Pancreas (tissue), 10 donors: ENCODE data around the gene RAD51B. TPM values are rescaled to one million over a fixed set of nuclear protein-coding genes. Genes with fewer than 3 reads are reported as not detected.

Source experiments
- ATAC-seq, 4 donors: fragments of 200-7000 bp; cut with Tn5 transposase; one replicate each; pipeline versions ENCODE4 v1.8.0 to v1.9.1; 2020; ENCODE audit warnings: mild to moderate bottlenecking in 4 of 4, moderate library complexity in 4 of 4
- DNase-seq, 6 donors: peaks; one replicate each; pipeline ENCODE4 v3.0.0-alpha.2; 2020
- FAIRE-seq: peaks from 2 replicates; lab custom pipeline; 2012; peaks lifted over from hg19 to GRCh38; lab: Jason Lieb, UNC
- H3K27ac ChIP-seq, 4 donors: fragments of 200-600 bp; sonication (generic); 1 replicate in 3 of 4; 2 replicates in 1 of 4; pipeline versions ENCODE4 v1.5.0 to v1.8.0; 2020
- H3K27me3 ChIP-seq, 4 donors: fragments of 200-600 bp; one replicate each; pipeline ENCODE4 v1.8.0; 2021
- H3K36me3 ChIP-seq, 3 donors: fragments of 200-600 bp; sonication (generic) in 1 of 3; one replicate each; pipeline versions ENCODE4 v1.5.0 to v1.8.0; 2020 to 2021
- H3K4me1 ChIP-seq, 3 donors: fragments of 200-600 bp; one replicate each; pipeline ENCODE4 v1.8.0; 2021
- H3K4me3 ChIP-seq, 4 donors: fragments of 200-600 bp; sonication (generic) in 2 of 4; one replicate each; pipeline versions ENCODE4 v1.5.0 to v1.8.0; 2020 to 2021
- H3K9me3 ChIP-seq, 4 donors: fragments of 200-600 bp; one replicate each; pipeline ENCODE4 v1.8.0; 2021
- CTCF ChIP-seq, 4 donors: fragments of 200-600 bp; sonication (generic) in 3 of 4; IDR thresholded peaks; one replicate each; pipeline versions ENCODE4 v1.5.0 to v1.8.0; 2021; ENCODE audit warnings: antibody characterized with exemption in 4 of 4
- WGBS, 2 donors: extraction: QIAGEN DNeasy Blood & Tissue Kit; methylation state at CpG; one replicate each; pipeline ENCODE4 v1.1.7; 2013; 5-methylcytosine and 5-hydroxymethylcytosine counted together
- intact Hi-C, 3 donors: fragments of 100-400 bp; cut with DNase I; formaldehyde crosslinking; loops; one replicate each; pipeline versions ENCODE4 v1.11.1 to v1.14.2; 2022
- polyA plus RNA-seq, 2 donors: library from polyadenylated mRNA; stranded (reverse); fragments of 200-250 nt; gene quantifications; one replicate each; pipeline ENCODE4 v1.2.3, GENCODE V29; 2013
- total RNA-seq, 6 donors: library from RNA; stranded (reverse); fragmentation: NEBNext Ultra II Directional in 4 of 6; extraction: Animal tissue kit (Norgen Biotek cat#: 25700) in 4 of 6; gene quantifications; one replicate each; pipeline versions ENCODE4 v1.2.1 to v1.2.4, GENCODE V29; 2021 to 2023
- donor health status: healthy with polysubstance abuse.
- donor health status: DM: no; HTN: no; CAD: no; lungs with moderate emphysema.
- donor health status: DM: no; HTN: no; CAD: no.
- donor health status: control.
- donor health status: control.
- donor health status: Bipolar disorder and iron deficiency.
- donor health status: DM: yes; HTN: yes; CAD: no.
- donor health status: DM: no; HTN: no; CAD: no.
- donor health status: DM: no; HTN: no; CAD: no.
- donor health status: DM: yes; HTN: yes; CAD: no.

RAD51B gene
- total and polyA plus RNA-seq, 8 donors = 1.1 to 17.3 (median 5.8) TPM

GRCh38 chr14:68643673-68644072 lies 824.1 kb downstream of the RAD51B start:
- no peak for TF ChIP-seq CTCF (IDR thresholded peaks at IDR 0.05)
- ATAC-seq (no peak), FAIRE-seq (no peak), DNase-seq (peak in 3 of 6 donors; percentile 0 to 5 (median 4))
- Histone ChIP-seq H3K9me3 (no peaks in the 10 kb centered on the region), H3K27me3 (no peaks in the 10 kb centered on the region), H3K4me3 (no peak overlapping the region), H3K36me3 (no peaks in the 10 kb centered on the region), H3K27ac (no peak overlapping the region), H3K4me1 (no peaks in the 10 kb centered on the region)
- WGBS, 2 donors = 90 to 98% methylated on average over 2 of the region's 2 CpGs
- intact Hi-C loops = no loop called here

DNA sequence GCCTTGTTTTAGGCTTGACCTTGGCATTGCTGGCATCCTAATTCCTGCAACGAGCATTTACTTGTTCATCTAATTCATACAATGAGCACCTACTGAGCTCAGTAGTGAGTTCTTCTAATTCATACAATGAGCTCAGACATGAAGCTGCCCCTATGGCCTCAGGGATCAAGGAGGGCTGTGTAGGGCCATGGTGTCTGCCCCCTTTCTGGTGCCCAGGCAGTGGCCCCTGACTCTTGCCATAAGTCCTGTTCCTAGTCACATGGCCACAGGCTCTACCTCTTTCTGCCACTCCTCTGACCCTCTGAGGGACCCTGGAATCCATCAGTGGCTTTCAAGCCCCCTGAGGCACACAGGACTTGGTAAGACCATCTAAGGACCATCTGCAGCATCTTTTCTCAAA lies 824.5 kb downstream of the RAD51B start:
- DNase-seq = peak in 1 of 6 donors; percentile 2
- H3K27ac ChIP-seq = no peak overlapping the region

DNA sequence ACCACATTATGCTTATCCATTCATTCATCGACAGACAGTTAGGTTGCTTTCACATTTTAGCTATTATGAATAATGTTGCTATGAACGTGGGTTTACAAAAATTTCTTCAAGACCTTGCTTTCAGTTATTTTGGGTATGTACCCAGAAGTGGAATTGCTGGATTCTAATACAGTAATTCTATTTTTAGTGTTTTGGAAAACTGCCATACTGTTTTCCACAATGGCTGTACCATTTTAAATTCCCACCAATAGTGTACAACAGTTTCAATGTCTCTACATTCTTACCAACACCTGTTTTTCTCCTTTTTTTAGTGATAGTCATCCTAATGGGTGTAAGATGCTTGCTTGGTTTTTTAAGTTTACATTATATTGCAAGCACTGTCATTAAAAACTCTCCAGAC lies 825.8 kb downstream of the RAD51B start:
- Histone ChIP-seq H3K36me3 (no peaks in the 10 kb centered on the region), H3K27me3 (no peaks in the 10 kb centered on the region), H3K4me1 (peaks cover 0 to 3% (median 2%) of the 10 kb centered on the region in 3 donors), H3K4me3 (no peak overlapping the region), H3K9me3 (no peaks in the 10 kb centered on the region), H3K27ac (no peak overlapping the region)
- WGBS, 2 donors = 88 to 95% methylated on average over 2 of the region's 2 CpGs
- intact Hi-C loops = no loop called here
- no peak for ATAC-seq
- no peak for TF ChIP-seq CTCF (IDR thresholded peaks at IDR 0.05)
- no peak for DNase-seq
- FAIRE-seq = no peak

More for the DNA sequence above, 824.5 kb downstream of the RAD51B start:
- Histone ChIP-seq H3K27me3 (no peaks in the 10 kb centered on the region), H3K36me3 (no peaks in the 10 kb centered on the region), H3K4me1 (no peaks in the 10 kb centered on the region), H3K4me3 (no peak overlapping the region), H3K9me3 (no peaks in the 10 kb centered on the region)
- intact Hi-C loops = no loop called here
- TF ChIP-seq CTCF (IDR thresholded peaks at IDR 0.05) = no peak
- ATAC-seq (no peak), FAIRE-seq (no peak)
- WGBS, 2 donors = 83 to 90% methylated on average over 1 of the region's 1 CpG

DNA sequence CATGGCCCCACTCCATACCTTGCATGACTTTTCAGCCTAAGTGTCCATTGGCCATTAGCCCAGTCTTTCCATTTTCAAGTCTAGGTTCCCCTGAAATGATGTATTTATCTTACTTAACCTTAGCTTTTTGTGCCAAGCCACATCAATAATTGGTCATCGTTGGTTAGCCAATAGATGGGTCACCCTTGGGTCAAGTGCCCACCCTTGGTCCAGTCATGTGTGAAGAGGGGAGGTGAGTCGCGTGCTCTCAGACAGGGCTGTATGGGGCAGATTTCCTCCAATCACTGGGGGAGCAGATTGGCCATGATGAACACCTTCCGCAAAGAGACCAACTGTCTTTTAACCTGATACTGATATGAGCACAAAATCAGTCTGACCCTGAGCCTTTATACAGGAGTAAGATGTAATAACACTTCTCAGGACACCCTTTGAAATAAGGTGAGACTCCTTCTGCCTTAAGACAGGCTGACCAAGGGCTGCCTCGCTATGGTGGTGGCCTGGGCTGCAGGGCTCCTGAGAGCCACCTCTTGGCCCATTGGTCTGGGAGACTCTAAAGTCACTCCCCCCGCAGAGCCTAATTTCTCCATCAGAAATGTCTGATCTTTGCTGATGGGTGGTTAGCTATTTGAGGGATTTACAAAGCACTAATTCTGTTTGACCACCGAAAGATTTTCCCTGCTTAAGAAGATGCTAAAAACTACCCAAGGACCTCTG lies 830.1 kb downstream of the RAD51B start:
- DNase-seq = peak in 3 of 6 donors; percentile 4 to 20 (median 8)

More for the DNA sequence above, 830.1 kb downstream of the RAD51B start:
- intact Hi-C loops = no loop called here
- no peak for ATAC-seq
- Histone ChIP-seq H3K4me1 (peaks cover 4 to 14% (median 12%) of the 10 kb centered on the region in 3 donors), H3K27me3 (no peaks in the 10 kb centered on the region), H3K27ac (no peak overlapping the region), H3K9me3 (no peaks in the 10 kb centered on the region), H3K36me3 (no peaks in the 10 kb centered on the region), H3K4me3 (no peak overlapping the region)
- no peak for FAIRE-seq
- TF ChIP-seq CTCF (IDR thresholded peaks at IDR 0.05) = no peak
- WGBS, 2 donors = 82 to 89% methylated on average over 7 of the region's 7 CpGs
